Activated effector memory CD4-positive, alpha-beta T cell treated with anti-CD3 and anti-CD28 coated beads, Interleukin-2, amount 50 U/mL, for 16 hours (primary cell): Measurements from ENCODE around the gene CBFA2T3.

Experiments
- DNase-seq: peaks from one replicate; pipeline ENCODE4 v3.0.0-alpha.2; 2020

CBFA2T3 gene

GRCh38 chr16:88995194-88995593, 18.2 kb upstream of the CBFA2T3 start:
- DNase-seq, result no peak

GRCh38 chr16:88994695-88995094, 17.7 kb upstream of the CBFA2T3 start:
- DNase-seq, result no peak

- no peak for DNase-seq
Measured at GRCh38 chr16:88993946-88994600, 17.1 kb upstream of the CBFA2T3 start.

- no peak for DNase-seq
Measured at GRCh38 chr16:88993166-88993761, 16.3 kb upstream of the CBFA2T3 start.

GRCh38 chr16:88992351-88993165, 15.6 kb upstream of the CBFA2T3 start:
- DNase-seq, result no peak

GRCh38 chr16:88991813-88992350, 14.9 kb upstream of the CBFA2T3 start:
- no peak for DNase-seq

- no peak for DNase-seq
Measured at GRCh38 chr16:88989852-88990547, 13.0 kb upstream of the CBFA2T3 start.

- no peak for DNase-seq
Measured at GRCh38 chr16:88988980-88989811, 12.2 kb upstream of the CBFA2T3 start.

- DNase-seq, result no peak
Measured at GRCh38 chr16:88985521-88985920, 8.5 kb upstream of the CBFA2T3 start.

- no peak for DNase-seq
Measured at GRCh38 chr16:88983771-88984687, 7.0 kb upstream of the CBFA2T3 start.

- DNase-seq, result no peak
Measured at GRCh38 chr16:88983165-88983564, 6.2 kb upstream of the CBFA2T3 start.

GRCh38 chr16:88982286-88983084, 5.5 kb upstream of the CBFA2T3 start:
- DNase-seq, result no peak

- no peak for DNase-seq
Measured at GRCh38 chr16:88979353-88980015, 2.5 kb upstream of the CBFA2T3 start.

- no peak for DNase-seq
Measured at GRCh38 chr16:88978608-88979346, 1.8 kb upstream of the CBFA2T3 start.

GRCh38 chr16:88977812-88978607, 1.0 kb upstream of the CBFA2T3 start:
- DNase-seq, result no peak

GRCh38 chr16:88976366-88977017, 515 bp downstream of the CBFA2T3 start:
- no peak for DNase-seq

GRCh38 chr16:88975511-88976061, 1.4 kb downstream of the CBFA2T3 start:
- DNase-seq, result no peak
